Liver (tissue), 3 donors: ENCODE results near the gene LECT2.

Experiments used
- CTCF ChIP-seq: fragments of 150-350 bp; IDR thresholded peaks from 2 replicates; pipeline ENCODE4 v1.5.1; 2017; ENCODE audit warnings: improper control_type of control experiment, low read depth, low read length; ENCODE audit not compliant: missing input control
- GABPA ChIP-seq, 2 donors: IDR thresholded peaks in 1 of 2; conservative IDR thresholded peaks in 1 of 2; 2 replicates each; pipeline ENCODE4 v1.6.1; 2016; ENCODE audit warnings: antibody characterized with exemption in 2 of 2, mild to moderate bottlenecking in 1 of 2, moderate library complexity in 1 of 2
- donor health status: healthy.
- donor health status: healthy.

GRCh38 chr5:135989686-135990085, 34.9 kb upstream of the LECT2 start:
- TF ChIP-seq CTCF (peak; percentile 47), GABPA (IDR thresholded peaks at IDR 0.05 in 1 of 2, conservative IDR thresholded peaks at IDR 0.05 in 1 of 2) (no peak)
